Glomerular endothelial cell (primary cell): Measurements from ENCODE around the gene SETD7. TPM values are rescaled to one million over a fixed set of nuclear protein-coding genes. Genes with fewer than 3 reads are reported as not detected.

Source experiments
- DNase-seq: peaks from one replicate; pipeline ENCODE4 v3.0.0-alpha.2; 2011; ENCODE audit warnings: low read depth, low spot score; ENCODE audit errors: extremely low read depth
- total RNA-seq: library from RNA; depleted of rRNA; stranded (reverse); fragments of >200 nt; gene quantifications from 2 replicates; pipeline ENCODE4 v1.2.3, GENCODE V29; 2015

The SETD7 gene
- total RNA-seq: 48.4 and 53.2 TPM in 2 replicates

DNA sequence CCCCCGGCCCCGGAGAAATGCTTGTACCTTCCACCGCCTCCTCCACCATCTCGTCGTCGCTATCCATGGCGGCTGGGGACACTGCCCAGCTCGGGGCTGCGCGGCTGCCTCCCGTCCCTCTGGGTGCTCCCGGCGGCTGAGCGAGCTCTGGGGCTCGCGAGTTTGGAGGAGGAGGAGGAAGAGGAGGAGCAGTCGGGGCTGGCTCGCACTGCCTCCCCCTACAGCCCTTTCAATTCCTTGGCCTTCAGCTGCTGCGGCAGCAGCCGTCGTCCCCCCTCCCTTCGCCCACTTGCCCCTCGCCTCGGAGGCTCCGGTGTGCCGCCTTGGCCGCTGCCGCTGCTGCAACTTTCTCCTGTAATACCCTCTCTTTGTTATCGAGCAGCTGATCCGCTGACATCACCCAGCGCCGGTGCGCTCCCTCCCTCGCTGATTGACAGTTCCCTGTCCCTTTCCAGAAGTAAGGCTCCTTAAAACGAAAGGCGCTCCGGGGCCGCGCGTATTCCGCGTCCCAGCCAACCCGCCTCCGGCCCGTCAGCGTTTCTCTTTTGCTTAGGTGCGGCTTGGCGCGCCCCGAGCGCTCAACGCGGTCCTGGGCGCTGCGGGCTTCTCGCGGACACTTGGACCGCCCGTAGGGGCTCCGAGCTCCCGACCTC, at the start of gene SETD7:
Gene SETD7, minus strand, starts transcription at position 149 of the 653 bp plus-strand sequence. Its CDS starts 82 bp downstream, at position 67.
- DNase-seq: no peak

DNA sequence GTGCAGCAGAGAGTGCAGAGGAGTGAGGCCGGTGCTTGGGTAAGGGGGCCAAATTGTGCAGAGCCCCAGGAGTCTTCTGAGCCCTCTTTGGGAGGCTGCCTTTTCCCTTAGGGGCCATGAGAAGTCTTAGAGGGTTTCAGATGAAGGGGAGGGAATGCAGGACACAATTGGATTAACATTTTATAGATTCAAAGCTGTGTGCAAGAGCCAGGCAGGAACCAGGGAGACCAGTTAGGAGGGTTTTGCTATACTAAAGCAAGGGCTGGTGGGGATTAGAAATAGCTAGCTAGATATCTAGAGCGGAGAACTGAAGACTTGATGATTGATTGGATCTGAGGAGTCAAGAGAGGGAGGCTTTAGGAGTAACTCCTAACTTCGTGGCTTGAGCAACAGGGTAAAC, 49.5 kb upstream of the SETD7 start:
- DNase-seq: no peak

DNA sequence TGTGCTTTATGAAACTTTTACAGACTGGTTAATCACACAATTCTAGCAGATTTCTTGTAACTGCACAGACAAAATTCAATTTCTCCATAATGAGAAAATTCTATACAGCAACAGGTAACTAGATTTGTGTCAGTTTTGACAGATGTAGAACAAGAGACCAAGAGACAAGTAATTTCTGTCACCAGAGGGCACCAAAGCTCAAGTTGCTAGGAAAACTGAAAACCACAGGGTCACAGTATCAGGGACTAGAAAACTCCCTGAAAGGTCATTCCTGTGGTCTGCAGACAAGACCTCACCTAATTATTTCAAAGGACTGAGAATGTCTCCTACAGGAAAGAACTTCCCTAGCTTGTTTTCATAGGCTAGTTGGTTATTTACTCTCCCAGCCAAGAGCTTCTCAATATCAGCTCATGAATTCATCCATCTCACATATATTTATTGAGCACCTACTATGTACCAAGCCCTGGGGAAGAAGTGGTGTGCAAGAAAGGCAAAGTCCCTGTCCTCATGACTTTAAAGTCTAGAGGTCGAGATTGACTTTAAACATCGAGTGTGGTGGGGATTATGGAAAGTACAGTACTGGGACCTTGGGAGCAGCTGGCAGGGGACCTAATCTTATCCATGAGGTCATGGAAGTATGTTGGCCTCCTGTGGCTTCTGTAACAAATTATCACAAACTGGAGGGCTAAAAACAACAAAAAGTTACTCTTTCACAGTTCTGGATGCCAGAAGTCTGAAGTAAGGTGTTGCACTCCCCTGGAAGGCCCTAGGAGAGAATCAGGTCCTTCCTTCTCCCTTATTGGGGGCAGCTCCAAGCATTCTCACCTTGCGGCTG, 47.8 kb upstream of the SETD7 start:
- DNase-seq: peak; percentile 47

DNA sequence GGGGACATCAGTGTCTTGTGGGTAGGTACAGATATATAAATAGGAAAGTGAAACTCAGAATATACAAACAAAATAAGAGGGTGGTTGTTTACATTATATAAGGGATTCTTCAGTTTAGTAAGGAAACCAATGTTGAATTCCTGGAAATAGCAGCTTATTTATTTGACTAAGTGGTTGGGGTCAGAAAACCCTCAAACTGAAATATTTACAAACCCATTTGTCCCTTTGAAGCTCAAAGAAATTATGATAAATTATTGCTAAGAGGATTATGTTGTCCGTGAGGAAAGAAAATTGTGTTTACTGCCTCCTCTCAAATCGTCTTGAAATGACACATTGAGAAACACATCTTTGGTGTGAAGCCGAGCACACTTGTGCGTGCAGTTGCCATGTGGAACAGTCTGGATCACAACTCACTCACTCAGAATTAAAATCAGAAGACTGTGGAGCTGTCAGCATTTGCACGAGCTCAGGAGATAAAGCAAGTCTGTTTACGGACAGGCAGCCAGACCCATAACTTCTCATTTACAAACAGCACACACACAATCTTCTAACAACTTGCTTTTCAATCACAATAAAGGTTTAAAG, 46.8 kb upstream of the SETD7 start:
- DNase-seq: no peak

DNA sequence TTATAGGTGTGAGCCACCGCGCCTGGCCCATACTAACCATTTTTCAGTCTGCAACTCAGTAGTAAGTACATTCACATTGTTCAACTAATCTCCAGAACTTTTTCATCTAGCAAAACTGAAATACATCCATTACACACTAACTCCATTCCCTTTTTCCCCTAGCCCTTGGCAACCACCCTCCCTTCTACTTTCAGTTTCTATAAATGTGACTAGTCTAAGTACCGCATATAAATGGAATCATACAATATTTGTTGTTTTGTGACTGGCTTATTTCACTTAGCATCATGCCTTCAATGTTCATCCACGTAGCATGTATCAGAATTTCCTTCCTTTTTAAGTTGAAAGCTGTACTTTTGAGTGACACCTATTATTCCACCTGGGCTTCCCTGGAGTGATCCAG, 44.6 kb upstream of the SETD7 start:
- no peak for DNase-seq

DNA sequence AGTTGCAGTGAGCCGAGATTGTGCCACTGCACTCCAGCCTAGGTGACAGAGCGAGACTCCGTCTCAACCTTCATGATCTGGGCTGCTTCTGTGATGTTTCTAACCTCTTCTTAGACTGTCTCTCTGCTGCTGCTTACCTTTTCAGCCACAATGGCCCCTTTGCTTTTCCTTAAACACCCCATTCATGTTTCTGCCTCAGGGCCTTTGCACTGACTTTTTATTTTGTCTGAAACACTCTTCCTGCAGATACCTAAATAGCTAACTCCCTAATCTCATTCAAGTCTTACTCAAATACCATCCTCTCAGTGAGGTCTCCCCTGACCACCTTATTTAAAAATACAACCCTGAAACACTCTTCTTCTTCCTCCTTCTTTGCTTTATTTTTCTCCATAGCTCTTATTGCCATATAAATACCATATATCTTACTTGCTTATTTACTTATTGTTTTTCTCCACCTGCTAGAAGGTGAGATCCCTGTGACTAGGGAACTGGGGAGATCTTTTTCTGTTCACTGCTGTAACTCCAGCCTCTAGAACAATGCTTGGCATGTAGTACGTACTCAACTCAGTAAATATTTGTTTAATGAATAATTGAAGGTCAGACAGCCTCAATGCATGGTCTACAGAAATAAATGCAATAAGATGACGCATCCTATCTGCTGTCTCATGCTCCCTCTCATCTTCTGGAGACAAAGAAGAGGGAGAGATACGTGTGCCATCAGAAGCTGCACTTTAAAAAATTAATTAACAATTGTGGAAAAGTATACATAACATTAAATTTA, 43.8 kb upstream of the SETD7 start:
- no peak for DNase-seq

DNA sequence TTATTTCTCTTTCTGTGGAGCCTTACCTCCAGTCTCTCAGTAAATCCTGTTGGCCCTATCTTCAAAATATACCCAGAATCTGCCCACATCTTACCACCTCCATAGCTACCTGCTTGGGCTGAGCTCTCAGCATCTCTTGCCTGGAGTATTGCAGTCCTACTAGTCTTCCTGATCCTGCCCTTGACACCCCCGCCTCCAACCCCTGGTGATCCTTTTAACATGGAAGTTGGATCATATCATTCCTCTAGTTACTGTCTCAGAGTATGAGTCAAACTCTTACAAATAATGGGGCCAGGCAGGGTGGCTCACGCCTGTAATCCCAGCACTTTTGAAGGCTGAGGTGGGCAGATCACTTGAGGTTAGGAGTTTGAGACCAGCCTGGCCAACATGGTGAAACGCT, 43.1 kb upstream of the SETD7 start:
- DNase-seq: no peak

DNA sequence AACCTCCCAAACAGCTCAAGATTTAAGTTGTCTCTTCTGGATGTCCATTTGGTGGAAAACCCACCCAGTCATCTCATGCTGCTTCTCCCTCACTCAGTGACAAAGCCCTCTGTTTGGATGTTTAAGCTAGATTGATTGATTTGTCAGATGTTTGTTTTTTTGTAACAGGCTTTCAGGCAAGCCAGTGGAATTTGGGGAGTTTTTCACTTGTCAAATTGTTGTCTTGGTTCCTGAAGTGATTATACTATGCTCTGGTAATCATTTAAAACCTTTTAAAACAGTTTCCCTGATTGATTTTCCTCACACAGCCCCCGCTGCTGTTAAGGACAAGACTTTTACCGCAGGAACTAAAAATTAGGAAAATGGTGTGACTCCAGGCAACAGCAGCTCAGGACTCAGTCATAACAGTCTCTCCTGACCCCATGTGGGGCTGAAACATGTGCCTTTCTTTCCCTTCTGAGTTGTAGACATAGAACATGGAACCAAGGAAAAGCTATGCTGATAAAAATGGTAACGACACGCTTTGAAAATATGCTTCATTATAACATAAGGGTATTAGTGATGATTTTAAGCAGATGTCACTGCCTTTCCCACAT, 40.8 kb upstream of the SETD7 start:
- no peak for DNase-seq

DNA sequence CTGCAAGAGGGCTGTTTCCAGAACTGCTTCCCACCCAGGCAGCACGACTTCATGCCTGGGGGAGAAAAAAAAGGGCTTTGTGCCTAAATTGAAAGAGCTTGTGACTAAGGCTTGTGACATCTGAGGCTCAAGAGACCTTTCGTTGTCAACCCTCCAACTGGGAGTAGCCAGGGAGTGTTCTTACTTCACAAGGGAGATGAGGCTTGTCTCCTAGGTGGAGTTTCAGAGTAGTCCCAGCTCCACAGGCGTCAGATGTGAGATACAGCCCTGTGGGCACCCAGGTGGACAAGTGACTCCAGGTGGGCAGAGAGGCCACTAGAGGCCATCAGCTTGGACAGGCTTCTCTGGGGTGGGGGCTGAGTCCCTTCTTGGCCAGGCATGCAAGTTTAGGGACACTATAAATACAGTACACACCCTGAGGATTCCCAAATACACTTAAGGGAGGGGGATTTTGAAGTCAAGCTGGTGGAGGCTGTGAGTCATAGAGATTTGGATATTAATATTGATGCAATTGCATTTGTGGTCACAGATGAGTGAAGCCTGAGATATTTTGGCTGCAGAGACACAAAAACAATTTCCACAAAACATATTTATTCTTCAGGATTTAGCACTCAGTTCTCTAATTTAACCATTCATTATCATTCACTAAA, 40.1 kb upstream of the SETD7 start:
- DNase-seq: no peak

DNA sequence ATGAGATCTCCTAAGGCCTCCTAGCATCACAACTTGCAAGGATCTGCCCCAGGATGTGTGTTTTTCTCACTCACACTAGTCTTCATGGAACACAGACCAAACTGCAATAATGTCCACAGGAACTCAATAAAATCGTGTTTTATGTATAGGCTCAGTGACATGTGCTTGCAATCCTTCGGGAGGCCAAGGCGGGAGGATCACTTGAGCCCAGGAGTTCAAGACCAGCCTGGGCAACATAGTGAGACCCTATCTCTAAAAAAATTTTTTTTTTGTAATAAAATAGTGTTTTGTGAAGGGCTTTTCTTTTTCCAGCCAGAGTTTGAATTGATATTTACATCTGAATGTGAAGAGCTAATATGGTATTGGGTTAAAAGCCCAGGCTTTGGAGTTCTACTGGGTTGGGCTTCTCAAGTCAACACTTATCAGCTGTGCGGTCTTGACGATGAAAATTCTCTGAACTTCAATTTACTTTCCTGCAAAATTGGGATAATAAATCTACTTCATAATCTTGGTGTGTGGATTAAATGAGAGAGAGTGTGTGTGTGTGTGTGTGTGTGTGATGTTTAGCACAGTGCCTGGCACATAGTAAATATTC, 38.7 kb upstream of the SETD7 start:
- DNase-seq: no peak

DNA sequence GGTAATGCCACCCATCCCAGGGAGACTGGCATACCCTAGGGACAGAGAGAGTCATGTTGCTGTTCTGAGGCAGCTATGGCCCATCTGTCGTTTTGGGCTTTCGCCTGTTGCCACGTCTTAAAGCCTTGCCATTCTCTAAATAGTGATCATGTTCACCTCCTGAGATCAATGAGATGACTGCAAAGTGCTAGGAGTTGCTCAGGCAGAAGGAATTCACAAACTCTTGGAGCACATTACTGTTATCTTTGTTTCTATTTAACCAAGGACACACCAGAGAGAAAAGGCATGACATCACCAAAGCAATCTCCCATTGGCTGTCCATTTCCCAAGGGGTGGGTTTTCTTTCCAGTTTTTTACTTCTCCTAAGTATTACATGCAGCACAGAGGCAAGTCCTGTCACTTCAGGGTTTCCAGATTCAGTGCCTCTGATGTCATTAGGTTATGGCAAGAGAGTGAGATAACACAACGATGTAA, 37.1 kb upstream of the SETD7 start:
- no peak for DNase-seq

DNA sequence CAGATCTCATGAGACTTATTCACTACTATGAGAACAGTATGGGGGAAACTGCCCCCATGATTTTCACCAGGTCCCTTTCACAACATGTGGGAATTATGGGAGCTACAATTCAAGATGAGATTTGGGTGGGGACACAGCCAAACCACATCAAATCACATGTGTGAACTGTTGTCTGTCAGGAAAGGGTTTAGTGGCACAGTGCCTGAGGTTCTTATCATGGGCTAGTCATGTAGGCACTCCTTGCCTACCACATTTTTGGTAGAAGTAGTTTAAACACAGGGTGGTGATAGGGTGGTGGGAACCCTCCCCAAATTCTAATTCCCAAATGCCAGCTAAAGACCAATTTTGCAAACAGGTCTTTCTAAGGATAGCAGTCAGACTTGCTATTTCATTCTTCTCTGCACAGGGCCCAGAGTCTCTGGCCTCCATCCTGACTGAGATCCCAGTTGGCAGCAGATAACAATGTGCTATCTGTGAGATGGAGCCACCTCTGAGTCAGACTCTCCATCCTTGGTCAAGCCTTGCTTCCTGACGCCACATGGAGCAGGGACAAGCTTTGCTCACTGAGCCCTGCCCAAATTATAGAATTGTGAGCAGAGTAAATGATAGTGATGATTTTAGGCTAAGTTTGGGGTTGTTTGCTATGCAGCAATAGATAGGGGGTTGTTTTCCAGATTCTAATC, 33.5 kb upstream of the SETD7 start:
- DNase-seq: no peak

DNA sequence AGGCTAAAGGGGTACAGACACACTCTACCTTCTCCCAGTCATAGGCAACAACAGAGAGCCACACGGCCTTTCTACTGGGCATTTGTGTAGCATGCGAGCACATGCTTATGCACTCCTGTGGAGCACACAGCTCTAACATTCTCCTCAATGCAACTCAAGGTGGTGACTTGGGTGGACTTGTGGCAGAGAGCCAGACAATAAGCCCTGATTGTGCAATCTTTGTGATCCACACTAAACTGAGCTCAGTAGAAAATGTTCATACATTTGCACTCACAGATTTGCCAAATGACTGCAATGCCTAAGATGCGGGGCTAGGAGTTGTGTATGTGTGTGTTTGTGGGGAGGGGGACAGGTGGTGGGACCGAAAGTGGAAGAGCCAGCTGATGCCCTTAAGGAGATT, 31.4 kb upstream of the SETD7 start:
- no peak for DNase-seq

DNA sequence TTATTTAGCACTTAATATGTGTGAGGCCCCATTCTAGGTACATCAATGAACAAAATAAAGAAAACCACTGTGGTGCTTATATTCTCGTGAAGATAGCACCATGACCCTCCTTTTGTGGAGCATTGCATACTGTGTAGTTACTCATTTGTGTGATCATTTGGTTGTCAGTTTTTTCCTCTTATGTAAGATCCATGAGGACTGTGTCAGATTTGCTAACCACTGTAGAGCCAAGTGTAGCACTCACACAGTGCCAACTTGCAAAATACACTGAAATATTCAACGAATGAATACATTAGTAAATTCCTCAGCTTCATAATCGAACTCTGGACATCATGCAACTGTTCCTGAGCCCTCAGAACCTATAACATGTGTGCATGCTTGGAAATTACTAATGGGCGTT, 29.5 kb upstream of the SETD7 start:
- DNase-seq: no peak

DNA sequence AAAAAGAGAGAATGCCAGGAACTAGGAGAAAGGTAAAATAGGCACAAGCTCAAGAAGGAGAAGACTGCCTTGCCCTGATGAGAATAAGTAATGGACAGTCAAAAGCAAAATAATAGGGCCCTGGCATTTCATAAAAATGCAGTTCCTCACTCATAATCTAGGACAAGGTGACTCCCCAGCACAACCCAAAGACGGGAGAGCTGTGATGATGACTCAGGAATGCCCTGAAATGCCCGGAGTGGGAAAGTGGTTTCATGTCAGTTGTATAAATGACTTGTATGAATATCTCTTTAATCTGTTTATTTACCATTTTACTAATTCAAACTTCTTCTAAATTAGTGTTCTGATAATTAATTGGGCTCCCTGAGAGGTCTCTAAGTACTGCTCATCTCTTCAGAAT, 28.8 kb upstream of the SETD7 start:
- no peak for DNase-seq

DNA sequence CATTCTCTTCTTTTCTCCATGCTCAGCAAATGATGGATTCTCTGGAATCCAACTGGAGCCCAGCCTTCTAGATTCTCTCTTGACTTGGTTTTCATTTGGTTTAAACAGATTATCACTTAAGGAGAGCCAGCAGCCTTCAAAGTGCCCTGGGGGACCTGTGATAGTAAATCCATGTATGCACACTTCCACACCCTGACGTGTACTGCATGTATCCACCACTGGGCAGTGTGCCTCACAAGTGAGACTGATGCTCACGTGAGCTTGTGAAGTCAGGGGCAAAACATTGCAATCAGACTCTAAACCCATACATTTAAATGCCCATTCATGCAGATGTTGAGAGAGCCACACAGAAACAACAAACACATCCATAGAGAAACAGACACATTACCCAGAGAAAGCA, 28.0 kb upstream of the SETD7 start:
- no peak for DNase-seq

DNA sequence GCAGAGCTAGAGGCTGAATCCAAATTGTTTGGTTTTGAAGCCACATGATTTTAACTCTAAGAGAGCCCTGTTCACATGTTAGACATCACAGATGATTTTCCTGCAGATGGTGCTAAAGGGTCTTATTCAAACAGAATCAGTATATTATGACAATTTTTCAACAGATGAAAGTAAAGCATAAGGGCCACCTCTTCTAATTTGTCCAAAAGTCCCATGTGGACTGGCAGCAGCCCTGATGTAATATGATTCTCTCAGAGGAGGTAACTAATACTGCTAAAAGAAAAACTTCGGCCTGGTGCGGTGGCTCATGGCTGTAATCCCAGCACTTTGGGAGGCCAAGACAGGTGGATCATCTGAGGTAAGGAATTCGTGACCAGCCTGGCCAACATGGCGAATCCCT, 26.0 kb upstream of the SETD7 start:
- DNase-seq: no peak

DNA sequence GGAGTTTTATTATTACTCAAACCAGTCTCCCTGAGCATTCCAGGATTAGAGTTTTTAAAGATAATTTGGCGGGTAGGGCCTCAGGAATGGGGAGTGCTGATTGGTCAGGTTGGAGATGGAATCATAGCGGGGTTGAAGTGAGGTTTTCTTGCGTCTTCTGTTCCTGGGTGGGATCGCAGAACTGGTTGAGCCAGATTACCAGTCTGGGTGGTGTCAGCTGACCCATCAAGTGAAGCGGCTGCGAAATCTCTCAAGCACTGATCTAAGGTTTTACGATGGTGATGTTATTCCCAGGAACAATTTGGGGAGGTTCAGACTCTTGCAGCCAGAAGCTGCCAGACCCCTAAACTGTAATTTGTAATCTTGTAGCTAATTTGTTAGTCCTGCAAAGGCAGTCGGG, 25.1 kb upstream of the SETD7 start:
- DNase-seq: no peak

DNA sequence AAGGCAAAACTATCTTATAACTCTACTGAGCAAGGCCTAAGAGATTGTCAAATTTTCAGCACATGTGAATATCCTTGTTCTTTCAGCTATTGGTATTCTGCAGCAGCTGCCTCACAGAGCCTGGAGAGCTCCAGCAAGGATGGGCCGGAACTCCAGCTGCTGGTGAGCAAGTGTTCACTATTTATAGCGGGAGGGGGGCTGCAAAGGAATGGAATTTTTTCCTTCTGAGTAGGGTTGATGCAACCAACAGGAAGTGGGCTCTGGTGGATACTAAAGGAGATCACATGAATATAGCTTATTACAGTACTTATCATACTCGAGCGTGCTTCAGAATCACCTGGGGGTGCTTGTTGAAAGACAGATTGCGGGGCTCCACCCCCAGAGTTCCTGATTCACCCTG, 20.2 kb upstream of the SETD7 start:
- no peak for DNase-seq
